SK-N-SH treated with all-trans-retinoic acid at 6 μM for 48 hours (cell line): ENCODE results near the gene BMP3.
"Not testable (repeated sequence)": the region's sequence is repeated elsewhere in the genome, so short reads cannot be mapped to it uniquely, and the experiment has no call there.

Source experiments
- ATAC-seq: fragments of 200-7000 bp; cut with Tn5 transposase; 3 replicates; pipeline ENCODE4 v1.9.1; 2020; ENCODE audit warnings: mild to moderate bottlenecking, moderate library complexity
- ARNTL ChIP-seq: fragments of 450-650 bp; formaldehyde crosslinking; IDR thresholded peaks from 2 replicates; pipeline ENCODE4 v1.5.0; 2020; ENCODE audit warnings: low read depth, mild to moderate bottlenecking, moderate library complexity, borderline replicate concordance
- BACH2 ChIP-seq: fragments of 250-450 bp; sonication (Bioruptor Pico); IDR thresholded peaks from 2 replicates; pipeline ENCODE4 v1.9.0; 2021; ENCODE audit warnings: mild to moderate bottlenecking, borderline replicate concordance
- CREB5 ChIP-seq: fragments of 250-450 bp; sonication (Bioruptor Pico); IDR thresholded peaks from 2 replicates; pipeline ENCODE4 v1.5.1; 2020; ENCODE audit warnings: low read depth, mild to moderate bottlenecking, moderate library complexity
- CSDC2 ChIP-seq: fragments of 250-450 bp; sonication (Bioruptor Pico); IDR thresholded peaks from 2 replicates; pipeline ENCODE4 v1.5.0; 2020; ENCODE audit warnings: mild to moderate bottlenecking, moderate library complexity
- ESRRG ChIP-seq: fragments of 250-450 bp; sonication (Bioruptor Pico); IDR thresholded peaks from 2 replicates; pipeline ENCODE4 v1.6.1; 2021; ENCODE audit warnings: mild to moderate bottlenecking
- GLIS3 ChIP-seq: fragments of 250-450 bp; sonication (Bioruptor Pico); IDR thresholded peaks from 2 replicates; pipeline ENCODE4 v1.5.0; 2020; ENCODE audit warnings: mild to moderate bottlenecking, moderate library complexity
- OSR1 ChIP-seq: fragments of 250-450 bp; sonication (Bioruptor Pico); IDR thresholded peaks from 2 replicates; pipeline ENCODE4 v1.8.0; 2022; ENCODE audit warnings: moderate library complexity, mild to moderate bottlenecking, inconsistent platforms
- PATZ1 ChIP-seq: fragments of 250-450 bp; sonication (Bioruptor Pico); IDR thresholded peaks from 2 replicates; pipeline ENCODE4 v1.8.0; 2020; ENCODE audit warnings: mild to moderate bottlenecking, moderate library complexity, borderline replicate concordance
- PPARA ChIP-seq: fragments of 250-450 bp; sonication (Bioruptor Pico); IDR thresholded peaks from 2 replicates; pipeline ENCODE4 v1.5.0; 2020; ENCODE audit warnings: mild to moderate bottlenecking, borderline replicate concordance
- RARB ChIP-seq: fragments of 250-450 bp; sonication (Bioruptor Pico); IDR thresholded peaks from 2 replicates; pipeline ENCODE4 v1.8.0; 2021; ENCODE audit warnings: mild to moderate bottlenecking, moderate library complexity
- SNAI2 ChIP-seq: fragments of 250-450 bp; sonication (Bioruptor Pico); IDR thresholded peaks from 2 replicates; pipeline ENCODE4 v1.5.0; 2020; ENCODE audit warnings: mild to moderate bottlenecking, moderate library complexity
- TCF4 ChIP-seq: fragments of 250-450 bp; sonication (Bioruptor Pico); IDR thresholded peaks from 2 replicates; pipeline ENCODE4 v1.8.0; 2021; ENCODE audit warnings: mild to moderate bottlenecking, moderate library complexity, borderline replicate concordance
- TOX ChIP-seq: fragments of 250-450 bp; sonication (Bioruptor Pico); IDR thresholded peaks from 2 replicates; pipeline ENCODE4 v1.8.0; 2021; ENCODE audit warnings: mild to moderate bottlenecking, moderate library complexity, borderline replicate concordance
- ZFP3 ChIP-seq: fragments of 250-450 bp; sonication (Bioruptor Pico); IDR thresholded peaks from 2 replicates; pipeline ENCODE4 v1.5.0; 2020; ENCODE audit warnings: mild to moderate bottlenecking, moderate library complexity
- ZFP30 ChIP-seq: fragments of 450-650 bp; formaldehyde crosslinking; IDR thresholded peaks from 2 replicates; pipeline ENCODE4 v1.5.0; 2022; ENCODE audit warnings: mild to moderate bottlenecking, moderate library complexity
- ZNF565 ChIP-seq: fragments of 450-650 bp; formaldehyde crosslinking; conservative IDR thresholded peaks from 2 replicates; pipeline ENCODE4 v1.5.0; 2020; ENCODE audit warnings: low read depth, mild to moderate bottlenecking, moderate library complexity
- ZNF70 ChIP-seq: fragments of 450-650 bp; formaldehyde crosslinking; IDR thresholded peaks from 2 replicates; pipeline ENCODE4 v1.5.0; 2020; ENCODE audit warnings: mild to moderate bottlenecking, moderate library complexity
- ZNF8 ChIP-seq: fragments of 450-650 bp; formaldehyde crosslinking; IDR thresholded peaks from 2 replicates; pipeline ENCODE4 v1.5.0; 2020; ENCODE audit warnings: mild to moderate bottlenecking, moderate library complexity
- TF ChIP-seq, protein P1 (sequence below): fragments of 250-450 bp; sonication (Bioruptor Pico); IDR thresholded peaks from 2 replicates; pipeline ENCODE4 v1.5.1; 2021; ENCODE audit warnings: mild to moderate bottlenecking, moderate library complexity
- TF ChIP-seq, protein P2 (sequence below): fragments of 250-450 bp; sonication (Bioruptor Pico); IDR thresholded peaks from 2 replicates; pipeline ENCODE4 v1.5.0; 2020; ENCODE audit warnings: mild to moderate bottlenecking, moderate library complexity

Gene BMP3

GRCh38 chr4:81003597-81004111 is 26.9 kb upstream of the BMP3 start:
- ATAC-seq = no peak

DNA sequence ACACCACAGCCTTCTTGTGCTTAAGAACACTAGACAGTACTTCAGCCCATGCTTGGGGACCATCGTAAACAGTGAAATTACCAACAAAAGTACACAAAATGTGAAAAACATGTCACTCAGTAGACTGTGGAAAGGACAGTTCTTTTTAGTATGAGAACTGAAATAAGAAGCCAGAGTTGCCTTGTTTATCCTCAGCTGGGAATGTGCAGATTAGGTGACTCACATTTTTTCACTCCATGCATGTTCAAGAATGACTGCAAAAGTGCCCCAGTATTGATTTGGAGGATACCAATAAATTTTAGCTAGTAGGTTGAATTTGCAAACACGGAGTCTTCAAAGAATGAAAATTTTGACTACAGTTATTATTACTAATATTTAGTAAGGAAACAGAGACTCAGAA is 23.1 kb upstream of the BMP3 start:
- TF ChIP-seq TCF4 (CRISPR knock-in tag) (no peak), PATZ1 (CRISPR knock-in tag) (no peak), ZFP30 (CRISPR knock-in tag) (no peak), OSR1 (CRISPR knock-in tag) (no peak), CREB5 (CRISPR knock-in tag) (no peak), RARB (CRISPR knock-in tag) (no peak), ZNF70 (no peak), BACH2 (no peak), PPARA (no peak), SNAI2 (CRISPR knock-in tag) (no peak), ZNF565 (CRISPR knock-in tag) (no peak), ARNTL (CRISPR knock-in tag) (no peak), ESRRG (CRISPR knock-in tag) (no peak)
- TF ChIP-seq, protein P1, sequence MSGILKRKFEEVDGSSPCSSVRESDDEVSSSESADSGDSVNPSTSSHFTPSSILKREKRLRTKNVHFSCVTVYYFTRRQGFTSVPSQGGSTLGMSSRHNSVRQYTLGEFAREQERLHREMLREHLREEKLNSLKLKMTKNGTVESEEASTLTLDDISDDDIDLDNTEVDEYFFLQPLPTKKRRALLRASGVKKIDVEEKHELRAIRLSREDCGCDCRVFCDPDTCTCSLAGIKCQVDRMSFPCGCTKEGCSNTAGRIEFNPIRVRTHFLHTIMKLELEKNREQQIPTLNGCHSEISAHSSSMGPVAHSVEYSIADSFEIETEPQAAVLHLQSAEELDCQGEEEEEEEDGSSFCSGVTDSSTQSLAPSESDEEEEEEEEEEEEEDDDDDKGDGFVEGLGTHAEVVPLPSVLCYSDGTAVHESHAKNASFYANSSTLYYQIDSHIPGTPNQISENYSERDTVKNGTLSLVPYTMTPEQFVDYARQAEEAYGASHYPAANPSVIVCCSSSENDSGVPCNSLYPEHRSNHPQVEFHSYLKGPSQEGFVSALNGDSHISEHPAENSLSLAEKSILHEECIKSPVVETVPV (CRISPR knock-in tag) = no peak
- TF ChIP-seq, protein P2, sequence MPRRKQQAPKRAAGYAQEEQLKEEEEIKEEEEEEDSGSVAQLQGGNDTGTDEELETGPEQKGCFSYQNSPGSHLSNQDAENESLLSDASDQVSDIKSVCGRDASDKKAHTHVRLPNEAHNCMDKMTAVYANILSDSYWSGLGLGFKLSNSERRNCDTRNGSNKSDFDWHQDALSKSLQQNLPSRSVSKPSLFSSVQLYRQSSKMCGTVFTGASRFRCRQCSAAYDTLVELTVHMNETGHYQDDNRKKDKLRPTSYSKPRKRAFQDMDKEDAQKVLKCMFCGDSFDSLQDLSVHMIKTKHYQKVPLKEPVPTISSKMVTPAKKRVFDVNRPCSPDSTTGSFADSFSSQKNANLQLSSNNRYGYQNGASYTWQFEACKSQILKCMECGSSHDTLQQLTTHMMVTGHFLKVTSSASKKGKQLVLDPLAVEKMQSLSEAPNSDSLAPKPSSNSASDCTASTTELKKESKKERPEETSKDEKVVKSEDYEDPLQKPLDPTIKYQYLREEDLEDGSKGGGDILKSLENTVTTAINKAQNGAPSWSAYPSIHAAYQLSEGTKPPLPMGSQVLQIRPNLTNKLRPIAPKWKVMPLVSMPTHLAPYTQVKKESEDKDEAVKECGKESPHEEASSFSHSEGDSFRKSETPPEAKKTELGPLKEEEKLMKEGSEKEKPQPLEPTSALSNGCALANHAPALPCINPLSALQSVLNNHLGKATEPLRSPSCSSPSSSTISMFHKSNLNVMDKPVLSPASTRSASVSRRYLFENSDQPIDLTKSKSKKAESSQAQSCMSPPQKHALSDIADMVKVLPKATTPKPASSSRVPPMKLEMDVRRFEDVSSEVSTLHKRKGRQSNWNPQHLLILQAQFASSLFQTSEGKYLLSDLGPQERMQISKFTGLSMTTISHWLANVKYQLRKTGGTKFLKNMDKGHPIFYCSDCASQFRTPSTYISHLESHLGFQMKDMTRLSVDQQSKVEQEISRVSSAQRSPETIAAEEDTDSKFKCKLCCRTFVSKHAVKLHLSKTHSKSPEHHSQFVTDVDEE (CRISPR knock-in tag) = no peak
- ATAC-seq = no peak

More at GRCh38 chr4:81003597-81004111, 26.9 kb upstream of the BMP3 start:
- TF ChIP-seq TCF4 (CRISPR knock-in tag) (no peak), SNAI2 (CRISPR knock-in tag) (no peak), ZNF70 (no peak), RARB (CRISPR knock-in tag) (no peak), GLIS3 (CRISPR knock-in tag) (no peak), PATZ1 (CRISPR knock-in tag) (no peak), ZFP3 (CRISPR knock-in tag) (no peak), ZNF565 (CRISPR knock-in tag) (no peak), TOX (no peak), ZNF8 (CRISPR knock-in tag) (no peak), CSDC2 (no peak), ARNTL (CRISPR knock-in tag) (no peak), BACH2 (no peak), CREB5 (CRISPR knock-in tag) (no peak), ESRRG (CRISPR knock-in tag) (no peak), PPARA (no peak)
- TF ChIP-seq, protein P1 (CRISPR knock-in tag) = no peak

DNA sequence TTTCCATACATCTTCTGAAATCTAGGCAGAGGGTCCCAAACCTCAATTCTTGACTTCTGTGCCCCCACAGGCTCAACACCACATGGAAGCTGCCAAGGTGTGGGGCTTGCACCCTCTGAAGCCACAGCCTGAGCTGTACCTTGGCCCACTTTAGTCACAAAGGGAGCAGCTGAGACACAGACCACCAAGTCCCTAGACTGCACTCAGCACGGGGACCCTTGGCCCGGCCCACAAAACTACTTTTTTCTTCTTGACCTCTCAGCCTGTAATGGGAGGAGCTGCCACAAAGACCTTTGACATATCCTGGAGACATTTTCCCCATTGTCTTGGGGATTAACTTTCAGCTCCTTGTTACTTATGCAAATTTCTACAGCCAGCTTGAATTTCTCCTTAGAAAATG is 13.9 kb upstream of the BMP3 start:
- not testable (repeated sequence) for ATAC-seq
